Natural killer cell (primary cell): Measurements from ENCODE around the gene WFIKKN1. TPM values are rescaled to one million over a fixed set of nuclear protein-coding genes. Genes with fewer than 3 reads are reported as not detected.

Experiments used
- ATAC-seq, 3 donors: fragments of 150-1000 bp in 2 of 3; fragments of 200-7000 bp in 1 of 3; cut with Tn5 transposase; 1 replicate in 1 of 3; 2 replicates in 2 of 3; pipeline ENCODE4 v1.10.0; 2021; ENCODE audit warnings: mild to moderate bottlenecking in 2 of 3, moderate library complexity in 2 of 3
- DNase-seq, 2 donors: peaks; one replicate each; pipeline versions ENCODE4 v3.0.0 to v3.0.0-alpha.2; 2013 to 2021; ENCODE audit warnings: mixed read lengths in 1 of 2
- H3K27ac ChIP-seq: one replicate; pipeline ENCODE4 v1.5.1; 2013; ENCODE audit warnings: mild to moderate bottlenecking, low read length
- H3K27me3 ChIP-seq: one replicate; pipeline ENCODE4 v1.6.1; 2013; ENCODE audit warnings: low read length; ENCODE audit not compliant: control insufficient read depth, insufficient read depth
- H3K36me3 ChIP-seq: one replicate; pipeline ENCODE4 v1.6.1; 2013; ENCODE audit warnings: low read length; ENCODE audit not compliant: control insufficient read depth, insufficient read depth
- H3K4me1 ChIP-seq: one replicate; pipeline ENCODE4 v1.6.1; 2013; ENCODE audit warnings: low read length; ENCODE audit not compliant: control insufficient read depth, insufficient read depth
- H3K4me3 ChIP-seq: one replicate; pipeline ENCODE4 v1.5.1; 2013; ENCODE audit warnings: low read length
- H3K9me3 ChIP-seq: one replicate; pipeline ENCODE4 v1.6.1; 2013; ENCODE audit warnings: low read length; ENCODE audit not compliant: control insufficient read depth, insufficient read depth
- H3K27ac Mint-ChIP-seq, 2 donors: one replicate each; pipeline ENCODE4 v1.8.0; 2022; ENCODE audit warnings: mild to moderate bottlenecking in 2 of 2, mixed read lengths in 2 of 2, moderate library complexity in 1 of 2
- H3K27me3 Mint-ChIP-seq, 2 donors: one replicate each; pipeline ENCODE4 v1.8.0; 2022; ENCODE audit warnings: low read depth in 2 of 2, mixed read lengths in 2 of 2
- H3K36me3 Mint-ChIP-seq: one replicate; pipeline ENCODE4 v1.8.0; 2022; ENCODE audit warnings: mixed read lengths
- H3K4me1 Mint-ChIP-seq, 2 donors: one replicate each; pipeline ENCODE4 v1.8.0; 2022; ENCODE audit warnings: mixed read lengths in 2 of 2
- H3K4me3 Mint-ChIP-seq: one replicate; pipeline ENCODE4 v1.8.0; 2022; ENCODE audit warnings: mild to moderate bottlenecking, moderate library complexity, mixed read lengths
- H3K9me3 Mint-ChIP-seq, 2 donors: one replicate each; pipeline ENCODE4 v1.8.0; 2022; ENCODE audit warnings: mixed read lengths in 2 of 2
- WGBS: methylation state at CpG from one replicate; pipeline ENCODE4 v1.1.7; 2013; ENCODE audit warnings: missing lambda C conversion rate; ENCODE audit not compliant: insufficient coverage; 5-methylcytosine and 5-hydroxymethylcytosine counted together
- intact Hi-C: fragments of 100-400 bp; cut with micrococcal nuclease; formaldehyde crosslinking; loops from one replicate; pipeline ENCODE4 v1.14.2; 2022
- total RNA-seq, 4 donors: library from RNA; stranded (reverse); fragments of 120-200 nt in 1 of 4; gene quantifications; one replicate each; pipeline versions ENCODE4 v1.2.3 to v1.2.4, GENCODE V29; 2013 to 2022
- TF ChIP-seq, protein P1 (sequence below): fragments of 200-600 bp; IDR thresholded peaks from one replicate; pipeline ENCODE4 v1.8.0; 2022; ENCODE audit warnings: antibody characterized with exemption

WFIKKN1 gene
- total RNA-seq, 3 donors from 2014 or later (not counting 1 experiment from before 2014, with no cell fraction given), result 0.60 to 1.7 (median 0.75) TPM

DNA sequence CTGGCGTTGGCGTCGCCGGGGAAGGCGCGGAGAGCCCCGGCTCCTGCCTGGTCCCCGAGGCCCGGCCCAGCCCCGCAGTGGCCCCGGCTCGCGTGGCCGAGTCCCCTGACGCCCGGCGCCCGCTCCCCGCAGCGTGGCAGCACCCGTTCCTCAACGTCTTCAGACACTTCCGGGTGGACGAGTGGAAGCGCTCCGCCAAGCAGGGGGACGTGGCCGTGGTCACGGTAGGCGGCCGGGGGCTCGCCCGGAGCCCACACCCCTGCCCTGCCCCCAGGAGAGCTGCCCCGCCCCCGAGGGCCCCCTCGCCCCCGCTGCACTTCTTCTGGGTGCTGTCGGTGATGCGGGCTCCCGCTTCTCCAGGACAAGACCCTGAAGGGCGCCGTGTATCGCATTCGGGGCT is 18.8 kb downstream of the WFIKKN1 start:
- peak overlapping the region; percentile 65 for H3K4me3 Mint-ChIP-seq
- no peaks in the 10 kb centered on the region for H3K36me3 Mint-ChIP-seq
- ATAC-seq (peak in 2 of 3 donors; percentile 7 to 9), DNase-seq (no peak)
- no peaks in the 10 kb centered on the region for H3K36me3 ChIP-seq
- peaks cover 25% of the 10 kb centered on the region for H3K4me1 ChIP-seq
- H3K4me1 Mint-ChIP-seq, result peaks cover 0 to 9% of the 10 kb centered on the region in 2 donors
- no peaks in the 10 kb centered on the region for H3K27me3 Mint-ChIP-seq
- H3K4me3 ChIP-seq, result peak overlapping the region; percentile 10
- intact Hi-C loops, result no loop called here
- no peaks in the 10 kb centered on the region for H3K9me3 ChIP-seq
- no peak overlapping the region for H3K27ac Mint-ChIP-seq
- TF ChIP-seq, protein P1, sequence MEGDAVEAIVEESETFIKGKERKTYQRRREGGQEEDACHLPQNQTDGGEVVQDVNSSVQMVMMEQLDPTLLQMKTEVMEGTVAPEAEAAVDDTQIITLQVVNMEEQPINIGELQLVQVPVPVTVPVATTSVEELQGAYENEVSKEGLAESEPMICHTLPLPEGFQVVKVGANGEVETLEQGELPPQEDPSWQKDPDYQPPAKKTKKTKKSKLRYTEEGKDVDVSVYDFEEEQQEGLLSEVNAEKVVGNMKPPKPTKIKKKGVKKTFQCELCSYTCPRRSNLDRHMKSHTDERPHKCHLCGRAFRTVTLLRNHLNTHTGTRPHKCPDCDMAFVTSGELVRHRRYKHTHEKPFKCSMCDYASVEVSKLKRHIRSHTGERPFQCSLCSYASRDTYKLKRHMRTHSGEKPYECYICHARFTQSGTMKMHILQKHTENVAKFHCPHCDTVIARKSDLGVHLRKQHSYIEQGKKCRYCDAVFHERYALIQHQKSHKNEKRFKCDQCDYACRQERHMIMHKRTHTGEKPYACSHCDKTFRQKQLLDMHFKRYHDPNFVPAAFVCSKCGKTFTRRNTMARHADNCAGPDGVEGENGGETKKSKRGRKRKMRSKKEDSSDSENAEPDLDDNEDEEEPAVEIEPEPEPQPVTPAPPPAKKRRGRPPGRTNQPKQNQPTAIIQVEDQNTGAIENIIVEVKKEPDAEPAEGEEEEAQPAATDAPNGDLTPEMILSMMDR, result no peak
- H3K27me3 ChIP-seq, result no peaks in the 10 kb centered on the region
- 4% methylated on average over 44 of the region's 44 CpGs for WGBS
- H3K27ac ChIP-seq, result no peak overlapping the region
- no peaks in the 10 kb centered on the region for H3K9me3 Mint-ChIP-seq

DNA sequence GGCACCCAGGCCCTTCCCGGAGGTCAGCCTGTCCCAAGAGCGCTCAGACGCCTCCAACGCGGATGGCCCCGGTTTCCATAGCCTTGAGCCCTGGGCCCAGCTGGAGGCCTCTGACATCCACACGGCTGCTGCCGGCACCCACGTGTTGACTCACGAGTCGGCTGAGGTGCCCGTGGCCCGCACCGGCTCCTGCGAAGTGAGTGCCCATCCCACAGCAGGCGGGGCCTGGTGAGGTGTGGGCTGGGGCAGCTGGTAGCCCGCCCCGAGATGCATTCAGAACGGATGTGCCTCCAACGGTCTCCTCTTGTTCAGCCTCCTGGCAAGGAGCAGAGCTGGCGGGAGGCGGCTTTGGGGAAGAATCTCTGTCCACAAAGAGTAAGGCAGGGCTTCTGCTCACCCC is 21.1 kb downstream of the WFIKKN1 start:
- Mint-ChIP-seq H3K4me3 (no peak overlapping the region), H3K36me3 (no peaks in the 10 kb centered on the region), H3K4me1 (peaks cover 0 to 9% of the 10 kb centered on the region in 2 donors), H3K9me3 (no peaks in the 10 kb centered on the region), H3K27me3 (no peaks in the 10 kb centered on the region), H3K27ac (no peak overlapping the region)
- 96% methylated on average over 22 of the region's 22 CpGs for WGBS
- TF ChIP-seq, protein P1, result no peak
- Histone ChIP-seq H3K9me3 (no peaks in the 10 kb centered on the region), H3K27me3 (no peaks in the 10 kb centered on the region), H3K4me1 (peaks cover 25% of the 10 kb centered on the region), H3K36me3 (no peaks in the 10 kb centered on the region), H3K4me3 (no peak overlapping the region), H3K27ac (no peak overlapping the region)
- DNase-seq, result no peak
- intact Hi-C loops, result no loop called here
- no peak for ATAC-seq

DNA sequence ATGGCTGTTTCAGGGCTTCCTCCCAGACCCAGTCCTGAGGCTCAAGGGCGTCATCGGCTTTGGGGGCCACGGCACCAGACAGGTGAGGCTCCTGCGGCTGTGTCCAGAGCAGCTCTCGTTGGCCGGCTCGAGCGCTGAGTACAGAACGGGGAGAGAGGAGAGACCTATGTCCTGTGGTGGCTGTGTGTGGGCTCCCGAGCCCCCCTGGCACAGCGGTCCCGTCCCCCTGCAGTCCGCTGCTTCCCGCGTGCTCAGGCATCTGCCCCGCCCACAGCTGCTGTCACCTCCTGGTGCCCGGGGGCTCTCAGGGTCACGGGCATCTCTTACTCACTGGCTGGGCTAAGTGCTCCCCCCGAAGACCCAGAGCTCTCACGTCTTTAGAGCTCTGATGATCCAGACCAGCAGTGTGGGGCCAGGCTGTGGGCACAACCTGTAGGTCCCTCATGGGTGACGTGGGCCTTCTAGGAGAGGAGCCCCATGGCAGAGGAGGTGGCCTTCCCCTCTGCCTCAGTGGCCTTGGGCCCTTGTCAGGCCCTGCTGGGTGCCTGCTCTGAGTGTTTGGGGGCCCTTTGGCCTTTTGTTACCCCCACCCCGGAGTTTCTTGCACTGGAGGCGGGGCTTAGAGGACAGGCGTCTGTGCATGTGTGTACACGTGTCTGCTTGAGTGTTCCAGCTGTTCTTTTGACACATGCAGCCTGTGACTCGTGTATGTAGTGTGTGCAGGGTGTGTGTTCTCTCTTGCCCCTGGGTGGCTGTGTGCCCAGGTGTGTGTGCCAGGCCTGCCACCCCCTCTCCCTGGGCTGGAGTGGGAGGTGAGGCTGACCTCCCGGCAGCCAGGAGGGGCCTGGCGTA is 21.9 kb downstream of the WFIKKN1 start:
- H3K4me1 ChIP-seq, result peaks cover 20% of the 10 kb centered on the region
- Mint-ChIP-seq H3K4me3 (no peak overlapping the region), H3K27me3 (no peaks in the 10 kb centered on the region), H3K9me3 (no peaks in the 10 kb centered on the region), H3K36me3 (no peaks in the 10 kb centered on the region), H3K4me1 (peaks cover 0 to 9% of the 10 kb centered on the region in 2 donors), H3K27ac (no peak overlapping the region)
- no peaks in the 10 kb centered on the region for H3K36me3 ChIP-seq
- ATAC-seq (no peak), DNase-seq (no peak)
- TF ChIP-seq, protein P1, result no peak
- intact Hi-C loops, result no loop called here
- H3K4me3 ChIP-seq, result no peak overlapping the region
- H3K27ac ChIP-seq, result no peak overlapping the region
- 95% methylated on average over 28 of the region's 28 CpGs for WGBS
- H3K9me3 ChIP-seq, result no peaks in the 10 kb centered on the region
- no peaks in the 10 kb centered on the region for H3K27me3 ChIP-seq
